GM21619 (cell line): Measurements from ENCODE around the gene RTEL1.
"Not testable (repeated sequence)": the region's sequence is repeated elsewhere in the genome, so short reads cannot be mapped to it uniquely, and the experiment has no call there.

Source experiments
- ATAC-seq: cut with Tn5 transposase; IDR thresholded peaks from one replicate; pipeline ENCODE4 v1.9.1; 2021; ENCODE audit not compliant: unreplicated experiment

RTEL1 gene

GRCh38 chr20:63664861-63665594, 6.9 kb downstream of the RTEL1 start:
- ATAC-seq = no peak

- no peak for ATAC-seq
These were observed 7.6 kb downstream of the RTEL1 start for GRCh38 chr20:63665708-63666107.

- no peak for ATAC-seq
These were observed 9.7 kb downstream of the RTEL1 start for GRCh38 chr20:63667858-63668257.

GRCh38 chr20:63668351-63668750, 10.2 kb downstream of the RTEL1 start:
- no peak for ATAC-seq

- ATAC-seq = not testable (repeated sequence)
These were observed 13.6 kb downstream of the RTEL1 start for GRCh38 chr20:63671695-63672094.

GRCh38 chr20:63672666-63673065, 14.6 kb downstream of the RTEL1 start:
- ATAC-seq = no peak

- ATAC-seq = no peak
These were observed 15.8 kb downstream of the RTEL1 start for GRCh38 chr20:63673951-63674350.

GRCh38 chr20:63675681-63676368, 17.7 kb downstream of the RTEL1 start:
- ATAC-seq = no peak

GRCh38 chr20:63678071-63678470, 20.0 kb downstream of the RTEL1 start:
- ATAC-seq = no peak

GRCh38 chr20:63678667-63679465, 20.8 kb downstream of the RTEL1 start:
- no peak for ATAC-seq

- ATAC-seq = no peak
These were observed 21.7 kb downstream of the RTEL1 start for GRCh38 chr20:63679799-63680305.

- ATAC-seq = no peak
These were observed 22.3 kb downstream of the RTEL1 start for GRCh38 chr20:63680427-63680826.

- ATAC-seq = no peak
These were observed 22.9 kb downstream of the RTEL1 start for GRCh38 chr20:63680857-63681608.

- ATAC-seq = no peak
These were observed 23.6 kb downstream of the RTEL1 start for GRCh38 chr20:63681609-63682142.

- no peak for ATAC-seq
These were observed 24.4 kb downstream of the RTEL1 start for GRCh38 chr20:63682384-63683139.

- ATAC-seq = no peak
These were observed 27.3 kb downstream of the RTEL1 start for GRCh38 chr20:63685269-63686026.

GRCh38 chr20:63686094-63686491, 28.0 kb downstream of the RTEL1 start:
- ATAC-seq = no peak

- ATAC-seq = no peak
These were observed 28.6 kb downstream of the RTEL1 start for GRCh38 chr20:63686492-63687321.
